OCI-LY7 (cell line): ENCODE measurements around the gene THAP12.

Experiments
- CTCF ChIP-seq: fragments of 200-600 bp; sonication (generic); conservative IDR thresholded peaks from 2 replicates; pipeline ENCODE4 v1.5.1; 2014; ENCODE audit warnings: mild to moderate bottlenecking, antibody characterized with exemption, low read length, moderate library complexity, mixed read lengths
- EZH2phosphoT487 ChIP-seq: fragments of 200-600 bp; sonication (generic); IDR thresholded peaks from 2 replicates; pipeline ENCODE4 v1.6.1; 2018; ENCODE audit warnings: low read depth, borderline replicate concordance, mild to moderate bottlenecking, mixed run types, antibody characterized with exemption, low read length, moderate library complexity, mixed read lengths

DNA sequence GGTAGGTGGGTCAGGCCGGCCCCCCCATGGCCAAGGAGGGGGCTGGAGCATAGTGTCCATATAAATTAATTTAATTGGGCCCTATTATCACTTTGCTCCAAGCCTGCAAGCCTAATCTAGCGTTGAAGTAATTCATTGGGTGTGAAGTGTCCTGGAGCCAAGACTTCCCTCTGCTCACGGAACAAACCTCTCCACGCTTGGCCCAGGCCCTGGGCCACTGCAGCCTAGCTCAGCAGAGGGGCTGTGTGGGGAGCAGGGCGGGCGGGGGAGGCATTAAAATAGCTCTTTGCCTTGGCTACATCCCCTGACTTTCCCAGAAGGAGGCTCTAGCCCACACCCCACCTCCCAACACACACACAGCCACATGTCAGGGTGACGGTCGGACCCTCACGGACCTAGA is 73.5 kb downstream of the THAP12 start:
- TF ChIP-seq CTCF (no peak), EZH2phosphoT487 (no peak)
